Nephron (organoid): ENCODE results near the gene MPZL1.

Source experiments
- H3K27ac Mint-ChIP-seq, 3 experiments: 2 replicates each; pipeline ENCODE4 v1.8.0; 2020; ENCODE audit warnings: mixed read lengths in 3 of 3, mild to moderate bottlenecking in 2 of 3, moderate library complexity in 1 of 3
- H3K27me3 Mint-ChIP-seq: 2 replicates; pipeline ENCODE4 v1.8.0; 2021; ENCODE audit warnings: low read depth, mild to moderate bottlenecking, moderate library complexity, mixed read lengths
- H3K36me3 Mint-ChIP-seq: 2 replicates; pipeline ENCODE4 v1.8.0; 2020; ENCODE audit warnings: low read depth, mixed read lengths
- H3K4me1 Mint-ChIP-seq: 2 replicates; pipeline ENCODE4 v1.8.0; 2020; ENCODE audit warnings: mixed read lengths
- H3K4me3 Mint-ChIP-seq, 3 experiments: 2 replicates each; pipeline ENCODE4 v1.8.0; 2020; ENCODE audit warnings: mild to moderate bottlenecking in 3 of 3, mixed read lengths in 3 of 3, moderate library complexity in 2 of 3
- H3K9me3 Mint-ChIP-seq: 2 replicates; pipeline ENCODE4 v1.8.0; 2020; ENCODE audit warnings: mixed read lengths
- CTCF ChIP-seq, 3 experiments: fragments of 200-600 bp; sonication (generic); IDR thresholded peaks; one replicate each; pipeline ENCODE4 v1.5.0; 2021; ENCODE audit warnings: antibody characterized with exemption in 3 of 3; ENCODE audit not compliant: unreplicated experiment in 3 of 3

Gene MPZL1

GRCh38 chr1:167765496-167765895, 43.7 kb downstream of the MPZL1 start:
- Mint-ChIP-seq H3K36me3 (peaks cover 47% of the 10 kb centered on the region), H3K4me1 (peaks cover 19% of the 10 kb centered on the region), H3K27me3 (no peaks in the 10 kb centered on the region), H3K9me3 (no peaks in the 10 kb centered on the region), H3K4me3 (no peak overlapping the region), H3K27ac (no peak overlapping the region)
- no peak for TF ChIP-seq CTCF (IDR thresholded peaks at IDR 0.05; ENCODE audit: unreplicated experiment in 3 of 3)

- no peak for TF ChIP-seq CTCF (IDR thresholded peaks at IDR 0.05; ENCODE audit: unreplicated experiment in 3 of 3)
- Mint-ChIP-seq H3K27me3 (no peaks in the 10 kb centered on the region), H3K4me1 (peaks cover 9% of the 10 kb centered on the region), H3K9me3 (peaks cover 2% of the 10 kb centered on the region), H3K4me3 (no peak overlapping the region), H3K27ac (no peak overlapping the region), H3K36me3 (peaks cover 57% of the 10 kb centered on the region)
Measured at GRCh38 chr1:167766538-167766937, 44.8 kb downstream of the MPZL1 start.

DNA sequence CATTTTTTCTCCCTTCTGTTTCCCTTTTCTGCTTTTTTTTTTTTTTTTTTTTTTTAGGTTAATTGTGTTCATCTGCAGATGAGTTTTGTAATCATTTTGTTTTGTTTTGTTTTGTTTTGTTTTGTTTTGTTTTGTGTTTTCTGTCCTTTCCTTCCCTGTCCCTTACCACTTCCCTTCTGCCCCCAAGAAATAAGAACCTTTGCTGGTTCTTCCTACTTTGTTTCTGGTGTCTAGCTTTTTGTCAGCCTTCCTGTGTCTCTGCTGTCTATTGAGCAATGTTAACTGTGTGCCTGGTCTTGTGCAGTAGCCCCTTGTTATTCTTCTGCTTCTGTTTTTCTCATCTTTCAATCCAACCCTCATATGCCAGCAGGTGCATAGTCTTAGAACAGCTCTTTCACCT, 46.0 kb downstream of the MPZL1 start:
- Mint-ChIP-seq H3K4me3 (no peak overlapping the region), H3K9me3 (peaks cover 2% of the 10 kb centered on the region), H3K27ac (no peak overlapping the region), H3K36me3 (peaks cover 69% of the 10 kb centered on the region), H3K4me1 (no peaks in the 10 kb centered on the region), H3K27me3 (no peaks in the 10 kb centered on the region)
- no peak for TF ChIP-seq CTCF (IDR thresholded peaks at IDR 0.05; ENCODE audit: unreplicated experiment in 3 of 3)

- no peak for TF ChIP-seq CTCF (IDR thresholded peaks at IDR 0.05; ENCODE audit: unreplicated experiment in 3 of 3)
- H3K4me1 Mint-ChIP-seq = no peaks in the 10 kb centered on the region
- H3K36me3 Mint-ChIP-seq = peaks cover 83% of the 10 kb centered on the region
- H3K4me3 Mint-ChIP-seq = no peak overlapping the region
- H3K27me3 Mint-ChIP-seq = no peaks in the 10 kb centered on the region
- no peak overlapping the region for H3K27ac Mint-ChIP-seq
- H3K9me3 Mint-ChIP-seq = peaks cover 2% of the 10 kb centered on the region
Measured at GRCh38 chr1:167770127-167770526, 48.3 kb downstream of the MPZL1 start.

DNA sequence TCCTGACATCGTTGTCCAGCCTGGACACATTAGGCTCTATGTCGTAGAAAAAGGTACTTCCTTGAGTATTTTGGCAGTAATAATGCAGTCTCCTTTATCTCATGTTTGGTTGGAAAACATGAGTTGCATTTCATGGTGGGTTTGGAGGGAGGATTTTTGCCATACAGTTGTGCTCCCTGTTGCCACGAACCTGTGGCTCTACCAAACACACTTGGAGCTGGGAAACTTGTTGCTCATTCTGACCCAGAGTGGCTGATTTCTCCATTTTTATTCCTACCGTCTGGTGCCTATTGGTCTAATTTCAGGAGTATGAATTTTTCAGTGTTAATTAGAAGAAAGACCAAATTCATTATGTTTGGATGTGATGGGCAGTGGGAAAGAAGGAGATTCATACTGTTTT, 50.7 kb downstream of the MPZL1 start:
- Mint-ChIP-seq H3K36me3 (peaks cover 90% of the 10 kb centered on the region), H3K9me3 (peaks cover 6% of the 10 kb centered on the region), H3K4me1 (no peaks in the 10 kb centered on the region), H3K4me3 (no peak overlapping the region), H3K27me3 (no peaks in the 10 kb centered on the region), H3K27ac (no peak overlapping the region)
- no peak for TF ChIP-seq CTCF (IDR thresholded peaks at IDR 0.05; ENCODE audit: unreplicated experiment in 3 of 3)

GRCh38 chr1:167773516-167773915, 51.7 kb downstream of the MPZL1 start:
- TF ChIP-seq CTCF (IDR thresholded peaks at IDR 0.05; ENCODE audit: unreplicated experiment in 3 of 3) = no peak
- H3K27me3 Mint-ChIP-seq = no peaks in the 10 kb centered on the region
- H3K27ac Mint-ChIP-seq = no peak overlapping the region
- no peak overlapping the region for H3K4me3 Mint-ChIP-seq
- peaks cover 92% of the 10 kb centered on the region for H3K36me3 Mint-ChIP-seq
- no peaks in the 10 kb centered on the region for H3K4me1 Mint-ChIP-seq
- peaks cover 10% of the 10 kb centered on the region for H3K9me3 Mint-ChIP-seq
